HG02571 (cell line): Measurements from ENCODE around the gene CYSLTR1.
"Not testable (repeated sequence)": the region's sequence is repeated elsewhere in the genome, so short reads cannot be mapped to it uniquely, and the experiment has no call there.

Source experiments
- ATAC-seq: cut with Tn5 transposase; IDR thresholded peaks from one replicate; pipeline ENCODE4 v1.9.1; 2021; ENCODE audit warnings: mild to moderate bottlenecking, moderate library complexity; ENCODE audit not compliant: unreplicated experiment

Gene CYSLTR1, protein sequence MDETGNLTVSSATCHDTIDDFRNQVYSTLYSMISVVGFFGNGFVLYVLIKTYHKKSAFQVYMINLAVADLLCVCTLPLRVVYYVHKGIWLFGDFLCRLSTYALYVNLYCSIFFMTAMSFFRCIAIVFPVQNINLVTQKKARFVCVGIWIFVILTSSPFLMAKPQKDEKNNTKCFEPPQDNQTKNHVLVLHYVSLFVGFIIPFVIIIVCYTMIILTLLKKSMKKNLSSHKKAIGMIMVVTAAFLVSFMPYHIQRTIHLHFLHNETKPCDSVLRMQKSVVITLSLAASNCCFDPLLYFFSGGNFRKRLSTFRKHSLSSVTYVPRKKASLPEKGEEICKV

GRCh38 chrX:78327370-78328086, at the start of gene CYSLTR1:
Gene CYSLTR1 (minus strand): TSS chrX:78327611. CDS start chrX:78273746, 53,865 bp downstream.
- ATAC-seq: no peak

DNA sequence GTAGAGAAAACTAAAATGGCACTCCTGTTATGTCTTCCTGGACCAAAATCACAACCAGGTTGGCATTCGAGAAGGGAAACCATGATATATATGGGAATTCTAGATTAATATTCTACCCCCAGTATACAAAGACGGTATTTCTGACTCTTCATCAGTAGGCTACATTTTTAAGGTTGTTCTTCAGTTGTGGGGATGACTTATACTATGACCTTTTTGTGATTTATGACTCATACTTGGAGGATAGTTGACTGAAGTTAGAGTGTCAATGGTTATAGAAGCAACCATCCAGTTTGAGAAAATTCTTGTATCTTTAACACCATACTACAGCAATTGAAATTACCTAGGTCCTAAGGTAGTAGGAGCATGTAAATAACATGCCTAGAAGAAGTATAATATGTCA, 49.8 kb upstream of the CYSLTR1 start:
- ATAC-seq: no peak

DNA sequence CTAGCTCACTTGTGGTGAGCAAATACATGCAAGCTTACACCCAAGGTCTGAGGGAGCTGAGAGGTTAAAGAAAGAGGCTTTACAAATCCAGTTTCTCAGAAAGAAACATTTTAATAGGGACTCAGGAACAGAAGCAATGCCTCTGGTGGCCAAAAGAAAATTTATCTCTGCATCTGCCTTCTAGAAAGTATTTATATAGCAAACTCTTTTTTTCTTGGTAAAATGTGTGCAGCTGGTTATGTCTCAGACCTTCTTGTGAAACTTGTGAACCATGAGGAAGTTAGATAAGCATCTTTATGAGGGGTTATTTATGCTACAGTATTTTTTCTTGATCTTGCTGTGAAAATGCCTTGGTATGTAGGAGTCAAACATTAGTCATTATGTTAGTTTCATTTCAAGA, 48.5 kb upstream of the CYSLTR1 start:
- ATAC-seq: no peak

DNA sequence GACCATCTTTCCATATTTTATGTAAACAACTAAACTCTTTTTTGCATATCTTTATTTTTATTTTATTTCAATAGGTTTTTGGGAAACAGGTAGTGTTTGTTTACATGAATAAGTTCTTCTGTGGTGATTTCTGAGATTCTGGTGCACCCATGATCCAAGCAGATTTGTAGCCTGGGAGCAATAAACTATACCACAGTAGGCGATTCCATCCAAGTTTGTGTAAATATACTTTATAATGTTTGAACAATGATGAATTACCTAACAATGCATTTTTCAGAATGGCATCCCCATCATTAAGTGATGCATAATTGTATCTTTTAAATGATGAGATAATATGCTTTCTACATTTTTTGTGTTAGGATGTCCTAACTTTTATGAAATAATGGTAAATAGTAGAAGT, 39.2 kb upstream of the CYSLTR1 start:
- ATAC-seq: no peak

GRCh38 chrX:78357342-78358055, 30.1 kb upstream of the CYSLTR1 start:
- no peak for ATAC-seq

DNA sequence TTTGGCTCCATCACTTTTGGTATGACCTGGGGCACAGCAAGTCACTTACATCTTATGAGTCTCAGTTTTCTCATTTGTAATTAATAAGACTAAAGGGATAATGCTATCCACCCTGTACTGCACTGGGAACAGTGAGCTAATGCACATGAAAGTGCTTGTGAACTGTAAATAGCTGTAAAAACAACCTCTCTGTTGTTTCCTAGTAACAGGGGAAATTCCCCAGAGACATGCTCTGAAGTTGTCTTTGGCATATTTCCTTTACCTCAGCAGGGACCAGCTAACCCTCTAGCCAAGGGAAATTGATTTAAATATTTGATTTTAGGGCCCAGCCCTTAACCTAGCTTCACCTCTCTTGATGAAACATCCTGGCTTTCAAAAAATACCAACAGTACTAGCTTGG, 6.1 kb upstream of the CYSLTR1 start:
- peak; percentile 67 for ATAC-seq

- no peak for ATAC-seq
Measured at GRCh38 chrX:78331708-78332107, 4.3 kb upstream of the CYSLTR1 start.

- ATAC-seq: no peak
Measured at GRCh38 chrX:78330540-78330939, 3.1 kb upstream of the CYSLTR1 start.

- no peak for ATAC-seq
Measured at GRCh38 chrX:78330068-78330467, 2.7 kb upstream of the CYSLTR1 start.

DNA sequence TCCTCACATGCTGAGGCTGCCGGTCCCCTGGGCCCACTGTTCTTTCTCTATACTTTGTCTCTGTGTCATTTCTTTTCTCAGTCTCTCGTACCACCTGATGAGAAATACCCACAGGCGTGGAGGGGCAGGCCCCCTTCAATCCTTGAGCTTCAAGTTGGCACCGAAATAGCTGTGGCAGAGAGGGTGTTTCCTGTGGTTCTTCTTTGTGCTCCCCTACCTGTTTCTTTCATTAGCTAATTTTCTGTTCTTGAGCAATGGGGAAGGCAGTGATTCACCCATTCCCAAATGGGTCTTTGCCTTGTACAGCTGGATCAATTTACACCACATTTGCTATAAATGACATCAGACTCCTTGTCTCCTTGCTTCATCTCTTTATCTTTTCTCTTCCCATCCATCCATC, 2.1 kb upstream of the CYSLTR1 start:
- ATAC-seq: peak; percentile 32

DNA sequence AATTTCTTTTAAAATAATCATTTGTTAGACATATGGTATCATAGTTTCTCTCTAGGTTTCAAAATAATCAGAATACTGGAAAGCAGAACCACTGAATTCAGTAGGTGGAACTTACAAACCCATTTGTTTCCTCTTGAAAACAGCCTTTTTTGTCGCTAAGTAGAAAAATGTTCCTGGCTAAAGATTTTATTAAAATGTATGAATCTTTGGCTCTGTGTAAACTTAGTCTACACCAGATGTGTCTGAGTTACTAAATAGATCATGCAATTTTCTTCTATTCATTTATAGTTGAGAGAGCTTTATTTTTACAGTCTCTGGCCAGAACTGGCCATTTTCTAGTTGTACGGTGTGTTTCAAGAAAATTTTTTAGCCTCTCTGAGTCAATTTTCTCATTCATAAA, 1.0 kb downstream of the CYSLTR1 start:
- ATAC-seq: no peak

- no peak for ATAC-seq
Measured at GRCh38 chrX:78322863-78323262, 4.5 kb downstream of the CYSLTR1 start.

DNA sequence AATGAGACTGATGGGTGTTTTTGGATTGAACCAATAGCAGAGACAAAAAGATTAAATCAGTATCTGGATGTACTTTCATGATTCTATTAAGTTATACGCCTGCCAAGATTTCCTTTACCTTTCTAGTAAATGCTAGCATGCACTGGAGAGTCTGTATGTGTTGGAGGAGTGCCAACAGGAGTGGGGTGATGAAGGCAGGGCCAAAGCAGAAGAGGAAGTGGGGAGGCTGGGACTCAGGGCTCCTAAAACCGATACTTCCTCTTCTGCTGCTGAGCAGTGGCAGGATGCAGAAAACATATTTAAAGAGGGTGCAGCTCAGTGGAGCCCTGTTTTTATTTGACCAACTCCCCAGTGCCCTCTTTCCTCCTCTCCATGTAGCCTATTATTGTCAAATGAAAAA, 5.6 kb downstream of the CYSLTR1 start:
- ATAC-seq: peak; percentile 93

DNA sequence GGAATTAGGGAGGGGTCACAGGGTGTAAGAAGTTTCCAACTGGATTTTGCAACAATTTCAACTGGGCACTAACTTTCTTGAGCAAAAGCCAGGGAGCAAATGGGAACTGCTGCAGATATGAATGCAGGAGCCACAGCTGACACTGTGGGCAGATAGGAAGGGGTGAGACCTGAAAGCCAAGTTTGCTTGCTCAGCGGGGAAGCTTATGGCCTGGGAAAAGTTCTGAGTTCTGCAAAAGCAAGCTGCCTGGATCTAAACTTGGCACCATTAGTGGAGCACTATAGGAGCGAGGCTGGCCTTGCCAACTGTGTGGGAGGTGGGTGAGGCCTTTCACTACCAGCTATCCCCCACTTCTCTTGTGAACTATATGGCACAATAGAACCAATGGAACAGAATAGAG, 11.1 kb downstream of the CYSLTR1 start:
- no peak for ATAC-seq

- no peak for ATAC-seq
Measured at GRCh38 chrX:78315745-78316144, 11.7 kb downstream of the CYSLTR1 start.

DNA sequence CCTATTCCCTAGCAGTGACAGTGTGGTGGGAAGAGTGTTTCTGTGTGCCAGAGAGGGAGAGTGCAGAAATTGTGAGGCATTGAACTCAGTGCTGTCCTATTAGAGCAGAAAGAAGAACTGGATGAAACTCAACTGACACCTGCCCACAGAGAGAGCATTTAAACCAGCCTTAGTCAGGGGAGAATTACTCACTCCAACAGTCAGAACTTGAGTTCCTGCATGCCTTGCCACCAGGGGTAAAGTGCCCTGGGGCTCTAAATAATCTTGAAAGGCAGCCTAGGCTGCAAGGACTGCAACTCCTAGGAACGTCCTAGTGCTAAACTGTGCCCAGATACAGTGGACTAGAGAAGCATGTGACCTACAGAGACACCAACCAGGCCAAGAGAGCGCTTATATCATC, 12.8 kb downstream of the CYSLTR1 start:
- ATAC-seq: peak; percentile 82

DNA sequence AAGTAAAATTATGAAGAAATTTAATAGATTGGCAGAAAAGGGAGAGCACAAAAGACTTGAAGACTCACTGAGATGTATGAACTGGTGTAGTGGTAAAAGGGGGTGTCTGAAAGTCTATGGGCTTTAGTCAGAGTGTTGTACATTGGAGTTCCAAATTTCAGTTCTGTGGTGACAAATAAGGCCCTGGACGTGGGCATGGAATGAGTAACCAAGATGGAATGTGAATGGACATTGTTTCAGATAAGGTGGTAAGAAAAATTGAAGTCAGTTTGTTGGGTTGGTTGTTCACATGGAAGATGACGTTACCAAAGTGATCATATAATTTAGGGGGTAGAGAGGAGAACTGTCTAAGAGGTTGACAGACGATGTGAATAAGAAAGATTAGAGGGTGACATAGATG, 13.9 kb downstream of the CYSLTR1 start:
- ATAC-seq: no peak

- ATAC-seq: no peak
Measured at GRCh38 chrX:78307665-78308064, 19.7 kb downstream of the CYSLTR1 start.

GRCh38 chrX:78303086-78303485, 24.3 kb downstream of the CYSLTR1 start:
- ATAC-seq: no peak

GRCh38 chrX:78300933-78301332, 26.5 kb downstream of the CYSLTR1 start:
- not testable (repeated sequence) for ATAC-seq

- ATAC-seq: no peak
Measured at GRCh38 chrX:78283511-78283910, 43.9 kb downstream of the CYSLTR1 start.

GRCh38 chrX:78237127-78237526, 90.3 kb downstream of the CYSLTR1 start:
- no peak for ATAC-seq
